Smooth muscle cell of the brain vasculature (primary cell): ENCODE results near the gene CELF6.
"Not testable (repeated sequence)": the region's sequence is repeated elsewhere in the genome, so short reads cannot be mapped to it uniquely, and the experiment has no call there.

Source experiments
- DNase-seq: peaks from one replicate; pipeline ENCODE4 v3.0.0-alpha.2; 2012; ENCODE audit warnings: low read depth, low spot score

CELF6 gene

GRCh38 chr15:72315706-72316370, 4.1 kb downstream of the CELF6 start:
- DNase-seq = no peak

DNA sequence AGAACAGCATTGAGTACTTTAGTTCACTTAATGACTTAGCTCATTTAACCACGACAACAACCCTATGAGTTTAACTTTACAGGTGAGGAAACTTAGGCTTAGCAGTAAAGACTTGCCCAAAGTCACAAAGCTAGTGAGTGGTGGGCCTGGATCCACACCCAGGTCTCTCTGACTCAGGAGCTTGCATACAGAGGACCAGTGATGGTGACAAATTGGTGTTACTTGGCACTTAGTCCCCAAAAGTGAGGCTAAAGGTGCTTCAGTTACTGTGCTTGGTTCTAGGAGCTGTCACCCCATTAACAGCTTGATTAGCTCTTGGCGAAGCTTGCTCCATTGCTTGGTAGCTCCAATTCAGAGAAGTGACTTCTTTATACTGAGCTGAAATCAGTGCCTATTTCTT, 6.1 kb downstream of the CELF6 start:
- no peak for DNase-seq

DNA sequence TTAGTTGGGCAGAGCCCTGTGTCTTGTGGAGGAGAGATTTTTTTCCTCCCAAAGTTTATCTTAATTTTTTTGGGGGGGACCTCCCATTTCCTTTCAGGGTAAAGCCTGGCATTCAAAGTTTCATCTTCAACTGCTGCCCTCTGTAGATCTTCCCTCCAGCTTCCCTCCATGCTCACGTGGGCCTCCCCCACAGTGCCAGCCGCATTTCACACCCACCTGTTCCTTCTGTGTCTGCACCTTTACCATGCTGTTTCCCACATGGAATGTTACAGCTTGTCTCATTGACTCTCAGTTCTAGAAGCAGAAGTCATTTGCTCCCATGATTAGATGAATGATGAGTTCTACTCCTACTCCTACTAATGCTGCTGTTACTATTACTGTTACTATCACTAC, 6.5 kb downstream of the CELF6 start:
- no peak for DNase-seq

- no peak for DNase-seq
Measured at GRCh38 chr15:72312605-72313447, 7.1 kb downstream of the CELF6 start.

- no peak for DNase-seq
Measured at GRCh38 chr15:72307026-72307425, 12.9 kb downstream of the CELF6 start.

- no peak for DNase-seq
Measured at GRCh38 chr15:72306211-72306785, 13.7 kb downstream of the CELF6 start.

DNA sequence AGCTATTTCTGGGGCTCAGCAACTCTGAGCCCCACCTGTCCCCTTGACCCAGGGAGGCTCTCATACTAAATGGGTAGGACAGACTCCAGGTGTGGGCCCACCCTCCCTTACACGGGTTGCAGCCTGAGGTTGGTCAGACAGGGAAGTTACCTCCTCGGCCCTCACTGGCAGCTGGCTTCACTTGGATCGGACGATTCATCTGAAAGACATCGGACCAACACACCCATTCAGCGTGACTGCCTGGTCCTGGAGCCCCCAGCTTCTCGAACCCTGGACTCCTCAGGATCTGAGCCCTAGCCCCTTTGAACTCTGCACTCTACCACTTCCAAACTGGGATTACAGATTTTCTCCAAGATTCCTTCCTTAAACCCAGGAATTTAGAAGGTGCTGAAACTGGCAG, 15.4 kb downstream of the CELF6 start:
- DNase-seq = no peak

DNA sequence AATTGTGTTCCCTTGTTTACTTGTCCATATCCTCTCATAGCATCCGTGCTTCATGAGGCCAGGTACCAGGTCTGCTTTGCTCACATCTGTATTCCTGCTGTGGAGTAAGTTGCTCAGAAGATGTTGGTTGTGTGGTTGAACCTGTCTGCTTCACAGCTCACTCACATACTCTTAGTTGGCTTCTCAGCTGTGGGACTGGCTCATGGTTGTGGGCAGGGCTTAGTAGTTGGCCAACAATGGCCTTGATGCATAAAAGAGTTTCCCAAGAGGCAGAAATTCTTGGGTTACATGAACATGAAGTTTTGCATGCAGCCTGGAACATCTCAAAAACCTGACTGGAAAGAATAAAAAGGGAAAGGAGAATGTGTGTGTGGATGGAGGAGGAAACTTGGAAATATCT, 17.0 kb downstream of the CELF6 start:
- DNase-seq = no peak

DNA sequence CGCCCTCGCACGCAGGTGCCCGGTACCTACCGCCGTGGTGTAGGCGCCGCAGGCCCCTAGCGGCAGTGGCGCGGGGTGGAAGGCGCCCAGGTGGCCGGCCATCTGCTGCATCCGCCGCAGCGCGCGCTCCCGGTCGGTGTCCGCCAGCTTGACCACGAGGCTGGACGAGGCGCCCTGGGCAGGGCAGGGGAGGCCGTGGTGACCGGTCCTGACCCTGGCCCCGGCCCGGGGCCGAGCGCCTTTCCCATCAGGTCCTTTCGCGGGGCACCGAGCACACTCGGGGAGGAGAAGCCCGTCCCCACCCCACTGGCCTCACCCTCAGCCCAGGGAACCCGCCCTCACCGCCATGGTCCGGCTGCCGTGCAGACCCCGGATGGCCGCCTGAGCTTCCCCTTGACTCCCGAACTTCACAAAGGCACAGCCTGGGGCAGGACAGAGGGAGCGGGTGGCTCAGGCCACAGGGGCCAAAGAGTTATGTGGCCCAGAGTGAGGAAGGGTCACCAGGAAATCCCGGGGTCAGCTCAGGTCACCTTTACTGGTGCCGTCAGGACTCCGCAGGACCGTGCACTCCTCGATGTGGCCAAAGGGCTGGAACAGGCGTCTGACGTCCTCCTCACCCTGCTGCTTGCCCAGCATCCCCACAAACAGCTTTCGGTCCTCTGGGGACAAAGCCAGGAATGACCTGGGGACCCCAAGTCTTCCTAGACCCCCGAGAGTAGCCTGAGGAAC, 30.2 kb downstream of the CELF6 start:
- no peak for DNase-seq

DNA sequence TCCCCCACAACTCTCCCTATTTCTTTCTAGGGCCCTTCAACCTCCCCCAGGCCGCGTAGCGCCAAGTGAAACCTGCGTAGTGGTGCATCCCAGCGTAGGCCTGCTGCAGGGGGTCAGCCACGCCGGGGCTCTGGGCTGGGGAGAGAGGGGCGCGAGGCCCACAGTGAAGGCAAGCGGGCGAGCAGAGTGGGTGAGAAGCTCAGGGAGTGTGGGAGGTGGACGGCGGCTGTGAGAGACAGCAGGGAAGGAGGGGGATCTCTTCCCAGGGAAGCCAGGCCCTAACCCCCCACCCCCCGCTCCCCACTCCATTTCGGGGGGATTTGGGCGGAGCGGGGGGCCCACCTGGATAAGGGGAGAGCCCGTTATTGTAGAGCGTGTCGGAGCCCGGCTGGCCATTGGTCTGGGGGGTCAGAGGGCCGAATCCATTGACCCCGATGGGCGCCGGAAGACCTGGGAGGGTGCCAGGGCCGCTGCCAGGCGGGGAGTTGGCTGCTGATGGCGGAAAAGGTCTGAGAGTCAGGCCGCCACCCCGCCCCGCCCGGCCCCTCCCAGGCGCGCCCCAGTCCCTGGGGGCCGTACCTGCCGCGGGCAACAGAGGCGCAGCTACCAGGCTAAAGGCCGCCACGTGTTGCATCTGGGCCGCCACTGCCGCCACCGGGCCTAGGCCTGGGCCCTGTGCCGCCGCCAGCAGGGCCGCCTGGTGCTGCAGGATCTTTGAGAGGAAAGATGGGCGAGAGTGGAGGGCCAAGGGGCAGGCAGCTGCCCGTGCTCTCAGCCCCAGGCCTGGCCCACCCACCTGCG, 31.0 kb downstream of the CELF6 start:
- no peak for DNase-seq

DNA sequence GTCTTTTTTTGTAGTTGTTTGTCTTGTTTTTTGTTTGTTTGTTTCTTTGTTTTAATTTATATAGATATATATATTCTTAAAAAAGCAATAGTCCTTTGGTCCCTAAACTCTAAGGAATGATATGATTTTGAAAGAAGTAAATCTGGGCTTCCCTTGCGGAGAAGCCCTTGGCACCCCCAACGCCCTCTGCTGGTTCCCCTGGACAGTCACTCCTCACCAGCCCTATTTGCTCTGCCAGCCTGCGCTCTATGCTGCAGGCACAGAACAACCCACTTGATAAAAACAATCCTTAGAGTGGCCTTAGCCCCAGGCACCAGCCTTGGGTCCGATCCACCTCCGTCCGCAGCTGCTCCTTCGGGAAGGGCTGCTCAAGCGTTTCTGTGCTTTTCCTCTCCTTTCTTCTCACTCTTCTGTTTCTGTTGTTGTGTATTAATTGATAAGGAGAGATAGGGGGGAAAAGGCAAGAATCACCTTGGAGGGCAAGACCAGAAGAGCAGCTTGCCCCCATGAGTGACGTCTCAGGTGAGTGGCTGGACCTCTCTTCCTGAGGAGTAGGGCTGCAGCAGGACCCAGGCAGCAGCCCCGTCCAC, 33.9 kb downstream of the CELF6 start:
- no peak for DNase-seq

GRCh38 chr15:72285402-72285801, 34.6 kb downstream of the CELF6 start:
- no peak for DNase-seq

DNA sequence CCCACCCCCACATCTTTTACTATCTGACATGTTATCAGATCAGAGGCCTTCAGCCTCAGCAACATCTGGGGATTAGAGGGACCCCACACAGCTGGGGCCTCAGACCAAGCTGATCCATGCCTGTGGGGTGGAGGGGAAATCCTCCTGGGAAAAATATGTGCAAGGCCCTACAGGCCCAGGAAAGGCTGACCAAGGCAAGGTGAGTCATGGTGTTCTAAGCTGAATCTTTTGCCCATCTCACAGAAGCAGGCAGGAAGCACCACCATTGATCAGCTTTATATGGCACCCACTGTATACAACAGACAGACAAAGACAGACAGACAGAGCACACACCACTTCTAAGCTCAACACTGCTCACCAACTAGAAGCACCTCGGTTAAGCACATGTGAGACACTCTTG, 35.2 kb downstream of the CELF6 start:
- DNase-seq = no peak

DNA sequence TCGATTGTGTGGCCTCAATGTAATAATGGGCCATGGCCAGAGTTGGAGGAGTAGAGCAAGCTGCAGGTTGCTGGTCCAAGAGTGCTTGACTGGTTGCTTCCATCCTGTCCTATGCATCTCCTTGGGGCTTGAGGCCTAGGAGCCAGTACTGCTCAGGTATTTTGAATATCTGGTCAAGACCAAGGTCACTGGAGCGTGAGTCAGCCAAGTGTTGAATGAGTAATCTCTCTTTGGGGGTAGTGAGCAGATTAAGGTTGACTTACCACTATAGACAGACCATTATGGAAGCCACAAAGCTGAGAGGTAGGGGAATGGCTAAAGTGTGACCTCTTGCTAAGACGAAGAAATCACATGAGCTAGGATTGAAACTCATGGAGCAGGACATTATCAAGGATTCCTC, 38.2 kb downstream of the CELF6 start:
- no peak for DNase-seq

DNA sequence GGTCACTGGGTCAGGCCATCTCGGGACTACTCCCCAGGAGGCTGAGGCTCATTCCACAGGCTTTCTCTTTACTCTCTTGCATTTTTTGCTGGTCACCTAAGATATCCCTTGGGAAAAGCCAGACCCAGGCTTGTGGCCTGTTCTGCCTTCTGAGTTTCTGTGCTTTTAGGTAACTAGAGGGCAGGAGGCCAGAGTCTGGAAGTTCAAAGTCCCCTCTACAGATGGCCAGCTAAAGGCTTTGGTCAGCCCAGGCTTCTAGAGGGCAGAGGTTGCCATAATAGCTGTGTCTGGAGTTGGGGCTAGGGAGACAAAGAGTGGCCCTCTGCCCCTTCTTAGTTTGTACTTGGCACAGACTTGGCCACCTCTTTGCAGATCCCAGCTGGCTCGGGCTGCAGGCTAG, 39.2 kb downstream of the CELF6 start:
- DNase-seq = no peak

DNA sequence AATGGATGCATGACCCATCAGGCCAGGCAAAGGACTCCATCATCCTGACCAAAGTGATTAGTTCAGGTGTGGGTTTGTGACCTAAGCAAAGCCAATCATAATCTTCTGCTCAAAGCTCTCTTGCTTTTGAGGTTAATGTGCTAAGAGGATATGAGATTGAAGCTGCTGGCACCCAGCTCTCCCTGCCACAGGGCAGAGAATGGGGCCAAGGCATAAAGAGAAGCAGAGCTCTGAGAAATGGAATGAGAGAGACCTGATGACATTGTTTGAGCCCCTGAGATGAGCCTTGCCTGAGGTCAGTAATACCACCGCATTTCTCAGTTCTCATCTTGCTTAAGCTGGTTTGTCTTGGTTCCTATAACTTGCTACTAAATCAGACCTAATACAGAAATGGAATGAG, 41.2 kb downstream of the CELF6 start:
- DNase-seq = no peak

- no peak for DNase-seq
Measured at GRCh38 chr15:72276326-72276700, 43.6 kb downstream of the CELF6 start.

- DNase-seq = not testable (repeated sequence)
Measured at GRCh38 chr15:72275635-72276325, 44.2 kb downstream of the CELF6 start.

DNA sequence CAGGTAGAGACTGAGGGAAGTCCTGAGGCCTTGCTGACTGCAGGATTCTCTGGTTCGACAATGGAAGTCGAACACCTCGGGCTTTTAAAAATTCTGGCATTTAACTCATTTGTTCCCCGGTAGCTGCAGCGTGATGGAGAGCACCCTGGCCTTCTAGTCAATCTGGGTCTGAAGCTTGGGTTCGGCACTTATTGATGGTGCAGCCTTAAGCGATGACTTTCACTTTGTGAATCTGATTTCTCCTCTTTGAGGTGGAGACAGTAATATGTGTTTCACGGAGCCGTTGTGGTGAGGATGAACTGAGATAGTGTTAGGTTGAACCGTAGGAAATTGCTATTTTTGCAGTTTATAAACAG, 47.0 kb downstream of the CELF6 start:
- no peak for DNase-seq

- peak; percentile 92 for DNase-seq
Measured at GRCh38 chr15:72272213-72272996, 47.6 kb downstream of the CELF6 start, which contains the start of gene PARP6. Gene PARP6 (minus strand): TSS chr15:72272554. CDS start chr15:72267477, 5,077 bp downstream.
